ENCODE measurements around the gene BCR. TPM values are rescaled to one million over a fixed set of nuclear protein-coding genes. Genes with fewer than 3 reads are reported as not detected.
A peak's percentile ranks its signal among the peaks of the same experiment; 100 is the strongest.

BCR gene
- total and polyA plus RNA-seq, 2 of the 4 experiments (the other 2 are of a cell fraction) = 28.9 to 44.6 TPM

DNA sequence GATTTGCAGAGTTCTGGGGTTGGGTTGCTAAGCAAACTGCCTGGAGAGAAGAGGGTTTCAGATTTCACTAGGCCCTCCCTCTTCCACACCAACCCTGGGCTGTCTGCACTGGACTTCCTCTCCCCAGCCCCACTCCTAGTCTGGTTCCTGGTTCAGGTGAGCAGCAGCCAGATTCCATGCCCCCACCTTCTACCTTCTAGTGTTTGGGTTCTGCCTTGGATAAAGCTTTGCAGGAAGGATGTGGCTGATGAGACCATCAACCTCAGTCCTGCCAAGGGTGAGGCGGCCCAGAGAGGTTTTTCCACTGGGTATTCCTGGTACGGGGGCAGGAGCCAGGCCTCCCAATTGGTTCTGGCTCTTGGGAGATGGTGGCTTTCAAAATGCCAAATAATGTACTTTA lies 68.3 kb downstream of the BCR start:
- Histone ChIP-seq H3K14ac (replicated peaks; ENCODE audit: low read depth, low read length) (no peak overlapping the region), H3K4me2 (ENCODE audit: low read depth, low read length) (no peak overlapping the region), H2AK9ac (replicated peaks; ENCODE audit: low read depth, low read length, poor library complexity) (peak overlapping the region; percentile 76), H4K5ac (ENCODE audit: low read depth, low read length) (no peak overlapping the region), H3K79me1 (ENCODE audit: low read depth in 1 of 2, low read length in 2 of 2) (peaks cover 30 to 85% of the 10 kb centered on the region in 2 experiments), H3K9me3 (ENCODE audit: control insufficient read depth, insufficient read depth, low read length) (no peaks in the 10 kb centered on the region), H3K27me3 (ENCODE audit: control insufficient read depth, insufficient read depth, low read length) (no peaks in the 10 kb centered on the region), H2BK5ac (ENCODE audit: low read depth, low read length, poor library complexity, severe bottlenecking) (no peak overlapping the region), H3K18ac (ENCODE audit: low read depth, low read length) (no peak overlapping the region), H4K91ac (ENCODE audit: insufficient read depth, low read depth, low read length) (no peak overlapping the region), H3K23ac (ENCODE audit: low read depth, low read length) (no peak overlapping the region), H3K56ac (ENCODE audit: extremely low read depth, insufficient read depth, low read length) (no peak overlapping the region), H4K20me1 (ENCODE audit: insufficient read depth, low read length) (peaks cover 46% of the 10 kb centered on the region), H2AK5ac (ENCODE audit: low read depth, low read length) (no peak overlapping the region), H3K36me3 (ENCODE audit: control insufficient read depth, insufficient read depth, low read length) (peaks cover under 1% of the 10 kb centered on the region; the same call in 1 of the 2 replicates), H3K4me3 (ENCODE audit: insufficient read depth, low read depth, low read length) (no peak overlapping the region), H2AFZ (replicated peaks; ENCODE audit: low read length, poor library complexity) (peak overlapping the region; percentile 8), H3K9ac (ENCODE audit: low read depth, low read length) (no peak overlapping the region), H3K27ac (ENCODE audit: insufficient read depth, low read length) (no peak overlapping the region), H2BK120ac (ENCODE audit: low read depth, low read length) (no peak overlapping the region), H3K4me1 (ENCODE audit: control insufficient read depth, insufficient read depth, low read length) (peaks cover 14% of the 10 kb centered on the region), H2BK20ac (ENCODE audit: low read depth, low read length) (no peak overlapping the region), H3K4ac (ENCODE audit: low read depth, low read length) (peak overlapping the region; percentile 28; the same call in 1 of the 2 replicates), H2BK15ac (ENCODE audit: low read depth, low read length) (no peak overlapping the region), H4K8ac (ENCODE audit: low read depth in 2 of 2, low read length in 2 of 2) (no peak overlapping the region), H3K9me1 (ENCODE audit: insufficient read depth, low read length) (peaks cover 33% of the 10 kb centered on the region)
- 80% methylated on average over 1 of the region's 2 CpGs; no CpG with 5 or more reads in 1 of the 2 experiments for WGBS, 2 experiments (ENCODE audit: extremely low coverage in 2 of 2, insufficient read length in 1 of 2)
- ChIA-PET CTCF (no interaction called here), POLR2A (ENCODE audit: unreplicated experiment) (no interaction called here)
- in situ Hi-C loops (cut with MboI; ENCODE audit: low sequenced_read_pairs) (no loop called here), dilution Hi-C loops (cut with HindIII; ENCODE audit: low sequenced_read_pairs, unreplicated experiment) (no loop called here), intact Hi-C loops (cut with micrococcal nuclease) (no loop called here)
- TF ChIP-seq, protein P1, sequence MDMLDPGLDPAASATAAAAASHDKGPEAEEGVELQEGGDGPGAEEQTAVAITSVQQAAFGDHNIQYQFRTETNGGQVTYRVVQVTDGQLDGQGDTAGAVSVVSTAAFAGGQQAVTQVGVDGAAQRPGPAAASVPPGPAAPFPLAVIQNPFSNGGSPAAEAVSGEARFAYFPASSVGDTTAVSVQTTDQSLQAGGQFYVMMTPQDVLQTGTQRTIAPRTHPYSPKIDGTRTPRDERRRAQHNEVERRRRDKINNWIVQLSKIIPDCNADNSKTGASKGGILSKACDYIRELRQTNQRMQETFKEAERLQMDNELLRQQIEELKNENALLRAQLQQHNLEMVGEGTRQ (IDR thresholded peaks at IDR 0.05; ENCODE audit: low read depth, low read length) = no peak
- TF ChIP-seq CEBPB (IDR thresholded peaks at IDR 0.05; ENCODE audit: low read depth, low read length) (no peak), NFE2L2 (IDR thresholded peaks at IDR 0.05; ENCODE audit: low read depth, low read length) (no peak), FOS (IDR thresholded peaks at IDR 0.05; ENCODE audit: low read depth, low read length) (no peak), BHLHE40 (IDR thresholded peaks at IDR 0.05; ENCODE audit: low read depth, low read length) (no peak), MXI1 (IDR thresholded peaks at IDR 0.05; ENCODE audit: borderline replicate concordance, low read depth, low read length) (no peak), POLR2A (IDR thresholded peaks at IDR 0.05; ENCODE audit: low read depth, low read length) (no peak), SMC3 (IDR thresholded peaks at IDR 0.05; ENCODE audit: low read depth, low read length) (no peak), RAD21 (IDR thresholded peaks at IDR 0.05; ENCODE audit: low read length) (no peak), MAZ (IDR thresholded peaks at IDR 0.05; ENCODE audit: borderline replicate concordance, low read depth, low read length) (no peak), CHD1 (IDR thresholded peaks at IDR 0.05; ENCODE audit: low read depth, low read length) (no peak), ELK1 (IDR thresholded peaks at IDR 0.05; ENCODE audit: borderline replicate concordance, low read depth, low read length) (no peak), RFX5 (IDR thresholded peaks at IDR 0.05; ENCODE audit: low read depth, low read length) (no peak), RCOR1 (IDR thresholded peaks at IDR 0.05; ENCODE audit: insufficient replicate concordance, low read length) (no peak), MAFK (IDR thresholded peaks at IDR 0.05; ENCODE audit: low read depth, low read length) (no peak)
- TF ChIP-seq, protein P2, sequence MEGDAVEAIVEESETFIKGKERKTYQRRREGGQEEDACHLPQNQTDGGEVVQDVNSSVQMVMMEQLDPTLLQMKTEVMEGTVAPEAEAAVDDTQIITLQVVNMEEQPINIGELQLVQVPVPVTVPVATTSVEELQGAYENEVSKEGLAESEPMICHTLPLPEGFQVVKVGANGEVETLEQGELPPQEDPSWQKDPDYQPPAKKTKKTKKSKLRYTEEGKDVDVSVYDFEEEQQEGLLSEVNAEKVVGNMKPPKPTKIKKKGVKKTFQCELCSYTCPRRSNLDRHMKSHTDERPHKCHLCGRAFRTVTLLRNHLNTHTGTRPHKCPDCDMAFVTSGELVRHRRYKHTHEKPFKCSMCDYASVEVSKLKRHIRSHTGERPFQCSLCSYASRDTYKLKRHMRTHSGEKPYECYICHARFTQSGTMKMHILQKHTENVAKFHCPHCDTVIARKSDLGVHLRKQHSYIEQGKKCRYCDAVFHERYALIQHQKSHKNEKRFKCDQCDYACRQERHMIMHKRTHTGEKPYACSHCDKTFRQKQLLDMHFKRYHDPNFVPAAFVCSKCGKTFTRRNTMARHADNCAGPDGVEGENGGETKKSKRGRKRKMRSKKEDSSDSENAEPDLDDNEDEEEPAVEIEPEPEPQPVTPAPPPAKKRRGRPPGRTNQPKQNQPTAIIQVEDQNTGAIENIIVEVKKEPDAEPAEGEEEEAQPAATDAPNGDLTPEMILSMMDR (conservative IDR thresholded peaks at IDR 0.05; ENCODE audit: low read depth, low read length) = no peak
- peak; percentile 87 for ATAC-seq (ENCODE audit: low read depth)
- no TSS peak for BruUV-seq (replicated peaks)
- DNase-seq = peak; percentile 63

All from IMR-90 (cell line).